Gastrocnemius medialis (tissue), 4 donors: Measurements from ENCODE around the gene ARID1B. TPM values are rescaled to one million over a fixed set of nuclear protein-coding genes. Genes with fewer than 3 reads are reported as not detected.
A peak's percentile ranks its signal among the peaks of the same experiment; 100 is the strongest.

Experiments
- ATAC-seq, 2 donors: fragments of 150-250 bp; one replicate each; pipeline ENCODE4 v1.9.1; 2016
- DNase-seq, 2 donors: peaks; one replicate each; pipeline ENCODE4 v3.0.0-alpha.2; 2019
- H3K27ac ChIP-seq, 4 donors: fragments of 200-600 bp; sonication (generic); 1 replicate in 1 of 4; 2 replicates in 3 of 4; pipeline ENCODE4 v1.5.1; 2016 to 2018; ENCODE audit warnings: mild to moderate bottlenecking in 2 of 4, moderate library complexity in 1 of 4
- H3K27me3 ChIP-seq, 3 donors: fragments of 200-600 bp; sonication (generic) in 2 of 3; 1 replicate in 1 of 3; 2 replicates in 2 of 3; pipeline versions ENCODE4 v1.5.1 to v1.6.0; 2016 to 2019; ENCODE audit warnings: mild to moderate bottlenecking in 1 of 3, moderate library complexity in 1 of 3
- H3K36me3 ChIP-seq, 2 donors: fragments of 200-600 bp; sonication (generic) in 1 of 2; one replicate each; pipeline ENCODE4 v1.5.1; 2017 to 2018
- H3K4me1 ChIP-seq, 2 donors: fragments of 200-600 bp; sonication (generic) in 1 of 2; one replicate each; pipeline ENCODE4 v1.5.1; 2016 to 2017; ENCODE audit warnings: mild to moderate bottlenecking in 2 of 2
- H3K4me3 ChIP-seq, 4 donors: fragments of 200-600 bp; sonication (generic) in 3 of 4; 1 replicate in 1 of 4; 2 replicates in 3 of 4; pipeline ENCODE4 v1.5.1; 2016 to 2019; ENCODE audit warnings: mild to moderate bottlenecking in 2 of 4
- H3K9me3 ChIP-seq, 3 donors: fragments of 200-600 bp; sonication (generic) in 2 of 3; 1 replicate in 1 of 3; 2 replicates in 2 of 3; pipeline ENCODE4 v1.5.1; 2016 to 2019
- POLR2A ChIP-seq, 2 donors: fragments of 450-650 bp; IDR thresholded peaks; one replicate each; pipeline ENCODE4 v1.6.1; 2017; ENCODE audit warnings: antibody characterized with exemption in 2 of 2, mild to moderate bottlenecking in 2 of 2, moderate library complexity in 2 of 2
- in situ Hi-C, 4 donors: fragments of 200-750 bp; cut with MboI; loops; one replicate each; pipeline versions ENCODE4 v1.15.0 to v1.8.0; 2017; ENCODE audit warnings: low sequenced_read_pairs in 4 of 4
- intact Hi-C: fragments of 100-400 bp; cut with DNase I; formaldehyde crosslinking; loops from one replicate; pipeline ENCODE4 v1.15.1; 2023; ENCODE audit warnings: low total_unique reads
- total RNA-seq, 4 donors: library from RNA; depleted of rRNA; stranded (reverse); fragments of >200 nt; gene quantifications; one replicate each; pipeline versions ENCODE4 v1.1.0 to v1.2.3, GENCODE V29; 2016
- TF ChIP-seq, protein P1 (sequence below), 5 experiments: fragments of 450-650 bp in 3 of 5; fragments of 200-600 bp in 2 of 5; sonication (generic) in 2 of 5; IDR thresholded peaks in 4 of 5; conservative IDR thresholded peaks in 1 of 5; 1 replicate in 4 of 5; 2 replicates in 1 of 5; pipeline ENCODE4 v1.5.1; 2016 to 2019; ENCODE audit warnings: antibody characterized with exemption in 5 of 5, mild to moderate bottlenecking in 3 of 5, moderate library complexity in 3 of 5

The ARID1B gene
- total RNA-seq, 4 donors from 2014 or later: 54.9 to 75.3 (median 62.0) TPM

DNA sequence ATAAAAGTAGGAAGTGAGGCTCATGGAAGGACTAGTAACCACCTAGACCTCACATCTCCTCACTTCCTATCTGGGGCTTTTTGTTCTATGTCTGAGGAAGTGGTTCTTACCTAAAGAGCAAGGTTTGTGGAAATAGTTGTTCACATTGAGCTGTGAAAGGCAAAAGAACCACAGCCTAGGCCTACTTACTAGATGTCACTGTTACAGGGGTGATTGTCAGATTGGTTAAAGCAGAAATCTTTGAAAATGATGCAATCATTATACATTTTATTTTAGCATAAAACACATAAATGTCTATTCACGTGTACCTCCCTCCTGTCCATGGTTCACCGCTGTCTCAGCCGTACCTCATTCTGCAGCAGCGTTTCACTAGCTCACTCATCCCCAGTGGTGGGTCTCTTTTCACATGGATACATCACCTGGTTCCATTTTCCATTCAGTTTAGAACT lies 277.4 kb downstream of the ARID1B start:
- Histone ChIP-seq H3K27ac (no peak overlapping the region), H3K4me3 (no peak overlapping the region), H3K4me1 (peaks cover 9 to 14% of the 10 kb centered on the region in 2 donors), H3K36me3 (no peaks in the 10 kb centered on the region), H3K9me3 (no peaks in the 10 kb centered on the region), H3K27me3 (no peaks in the 10 kb centered on the region)
- in situ Hi-C loops (no loop called here), intact Hi-C loops (no loop called here)
- TF ChIP-seq, protein P1, sequence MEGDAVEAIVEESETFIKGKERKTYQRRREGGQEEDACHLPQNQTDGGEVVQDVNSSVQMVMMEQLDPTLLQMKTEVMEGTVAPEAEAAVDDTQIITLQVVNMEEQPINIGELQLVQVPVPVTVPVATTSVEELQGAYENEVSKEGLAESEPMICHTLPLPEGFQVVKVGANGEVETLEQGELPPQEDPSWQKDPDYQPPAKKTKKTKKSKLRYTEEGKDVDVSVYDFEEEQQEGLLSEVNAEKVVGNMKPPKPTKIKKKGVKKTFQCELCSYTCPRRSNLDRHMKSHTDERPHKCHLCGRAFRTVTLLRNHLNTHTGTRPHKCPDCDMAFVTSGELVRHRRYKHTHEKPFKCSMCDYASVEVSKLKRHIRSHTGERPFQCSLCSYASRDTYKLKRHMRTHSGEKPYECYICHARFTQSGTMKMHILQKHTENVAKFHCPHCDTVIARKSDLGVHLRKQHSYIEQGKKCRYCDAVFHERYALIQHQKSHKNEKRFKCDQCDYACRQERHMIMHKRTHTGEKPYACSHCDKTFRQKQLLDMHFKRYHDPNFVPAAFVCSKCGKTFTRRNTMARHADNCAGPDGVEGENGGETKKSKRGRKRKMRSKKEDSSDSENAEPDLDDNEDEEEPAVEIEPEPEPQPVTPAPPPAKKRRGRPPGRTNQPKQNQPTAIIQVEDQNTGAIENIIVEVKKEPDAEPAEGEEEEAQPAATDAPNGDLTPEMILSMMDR (IDR thresholded peaks at IDR 0.05 in 4 of 5, conservative IDR thresholded peaks at IDR 0.05 in 1 of 5): no peak
- TF ChIP-seq POLR2A (IDR thresholded peaks at IDR 0.05): no peak
- DNase-seq (no peak), ATAC-seq (no peak)

DNA sequence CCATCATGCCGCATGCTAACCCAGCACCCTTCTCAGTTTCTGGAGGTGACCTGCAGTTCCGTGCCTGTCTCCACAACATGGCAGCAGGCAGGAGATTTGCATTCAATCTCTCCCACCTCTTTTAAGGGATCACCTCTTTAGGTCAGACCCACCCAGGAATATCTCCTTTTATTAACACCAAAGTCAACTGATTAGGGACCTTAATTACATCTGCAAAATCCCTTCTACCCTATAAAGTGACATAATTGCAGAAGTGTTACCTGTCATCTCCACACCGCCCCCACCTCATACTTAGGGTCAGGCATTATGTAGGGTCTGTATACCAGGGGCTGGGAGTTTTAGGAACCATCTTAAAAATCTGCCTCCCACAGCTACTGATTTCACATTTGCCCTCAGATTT lies 278.7 kb downstream of the ARID1B start:
- no peaks in the 10 kb centered on the region for H3K27me3 ChIP-seq
- no peak for ATAC-seq
- no peaks in the 10 kb centered on the region for H3K9me3 ChIP-seq
- DNase-seq: no peak
- intact Hi-C loops: no loop called here
- H3K36me3 ChIP-seq: no peaks in the 10 kb centered on the region
- in situ Hi-C loops: no loop called here
- no peak overlapping the region for H3K27ac ChIP-seq
- TF ChIP-seq, protein P1 (IDR thresholded peaks at IDR 0.05 in 4 of 5, conservative IDR thresholded peaks at IDR 0.05 in 1 of 5): no peak
- no peak for TF ChIP-seq POLR2A (IDR thresholded peaks at IDR 0.05)
- H3K4me3 ChIP-seq: no peak overlapping the region
- peaks cover 13 to 22% of the 10 kb centered on the region in 2 donors for H3K4me1 ChIP-seq

DNA sequence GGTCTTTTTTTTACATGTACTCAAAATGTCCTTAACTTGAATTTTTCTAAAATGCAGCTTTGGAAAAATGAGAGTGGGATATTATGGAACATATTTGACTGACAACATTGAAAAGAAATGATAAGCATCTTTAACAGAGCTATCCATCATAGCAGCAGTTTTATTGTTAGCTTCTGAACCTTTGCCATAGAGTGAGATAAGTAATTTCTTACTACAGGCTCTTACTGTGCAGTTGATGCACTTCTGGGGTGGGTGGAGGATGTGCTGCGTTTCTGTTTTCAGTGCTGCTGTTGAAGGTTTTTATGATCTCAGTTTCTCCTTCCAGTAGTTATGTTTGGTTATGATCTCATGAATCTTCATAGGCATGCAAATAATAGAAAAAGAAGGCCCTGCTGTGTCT lies 279.1 kb downstream of the ARID1B start:
- in situ Hi-C loops (no loop called here), intact Hi-C loops (no loop called here)
- no peak for ATAC-seq
- Histone ChIP-seq H3K4me3 (no peak overlapping the region), H3K27ac (no peak overlapping the region), H3K27me3 (no peaks in the 10 kb centered on the region), H3K36me3 (no peaks in the 10 kb centered on the region), H3K9me3 (no peaks in the 10 kb centered on the region), H3K4me1 (peaks cover 11 to 18% of the 10 kb centered on the region in 2 donors)
- no peak for TF ChIP-seq POLR2A (IDR thresholded peaks at IDR 0.05)
- TF ChIP-seq, protein P1 (IDR thresholded peaks at IDR 0.05 in 4 of 5, conservative IDR thresholded peaks at IDR 0.05 in 1 of 5): no peak
- DNase-seq: no peak

DNA sequence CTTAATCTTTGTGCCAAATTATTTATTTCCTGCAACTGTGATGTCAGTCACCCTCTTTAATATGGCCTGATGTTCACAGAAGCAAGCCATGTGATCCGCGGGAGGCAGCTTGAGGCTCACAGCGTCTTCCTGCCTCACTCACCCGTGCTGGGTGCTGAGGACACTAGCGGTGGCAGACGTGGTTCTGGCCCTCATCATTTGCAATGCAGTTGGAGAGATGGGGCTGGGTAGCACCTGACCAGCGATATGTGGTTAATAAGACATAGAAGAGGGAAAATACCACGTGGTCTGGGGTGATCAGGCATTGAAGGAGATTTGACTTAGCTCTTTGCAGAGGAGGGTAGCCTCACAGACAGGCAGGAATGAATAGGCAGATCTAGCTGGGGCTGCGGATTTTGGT lies 281.4 kb downstream of the ARID1B start:
- H3K4me1 ChIP-seq: peaks cover 11 to 16% of the 10 kb centered on the region in 2 donors
- H3K4me3 ChIP-seq: no peak overlapping the region
- no peak for ATAC-seq
- intact Hi-C loops (no loop called here), in situ Hi-C loops (no loop called here)
- no peaks in the 10 kb centered on the region for H3K27me3 ChIP-seq
- H3K27ac ChIP-seq: no peak overlapping the region
- no peak for DNase-seq
- H3K9me3 ChIP-seq: no peaks in the 10 kb centered on the region
- TF ChIP-seq, protein P1 (IDR thresholded peaks at IDR 0.05 in 4 of 5, conservative IDR thresholded peaks at IDR 0.05 in 1 of 5): no peak
- no peak for TF ChIP-seq POLR2A (IDR thresholded peaks at IDR 0.05)
- no peaks in the 10 kb centered on the region for H3K36me3 ChIP-seq

DNA sequence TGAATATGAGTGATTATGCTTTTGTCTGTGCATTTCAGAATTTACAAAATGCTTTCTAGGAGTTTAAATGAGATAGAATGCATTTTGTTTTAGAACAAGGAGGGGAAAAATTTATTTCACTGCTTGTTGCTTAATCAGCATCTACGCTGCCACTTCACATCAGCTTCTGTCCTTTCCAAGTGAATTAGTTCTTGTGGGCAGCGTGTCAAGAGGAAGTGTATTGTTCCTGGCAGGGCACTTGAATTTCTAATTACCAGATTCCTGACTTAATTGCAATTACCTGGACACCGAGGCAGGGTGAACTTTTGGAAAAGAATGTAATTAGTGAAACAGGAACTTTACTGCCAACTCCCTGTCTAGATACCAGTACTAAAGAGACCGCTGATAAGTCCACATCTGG lies 282.6 kb downstream of the ARID1B start:
- Histone ChIP-seq H3K36me3 (no peaks in the 10 kb centered on the region), H3K4me3 (no peak overlapping the region), H3K9me3 (no peaks in the 10 kb centered on the region), H3K27ac (no peak overlapping the region), H3K4me1 (peaks cover 11 to 16% of the 10 kb centered on the region in 2 donors), H3K27me3 (no peaks in the 10 kb centered on the region)
- no peak for TF ChIP-seq POLR2A (IDR thresholded peaks at IDR 0.05)
- TF ChIP-seq, protein P1 (IDR thresholded peaks at IDR 0.05 in 4 of 5, conservative IDR thresholded peaks at IDR 0.05 in 1 of 5): no peak
- ATAC-seq (peak in 1 of 2 donors; percentile 44), DNase-seq (no peak)
- in situ Hi-C loops: no loop called here
- intact Hi-C loops: no loop called here
